Measurements from ENCODE around the gene ZBTB16. TPM values are rescaled to one million over a fixed set of nuclear protein-coding genes. Genes with fewer than 3 reads are reported as not detected.
A peak's percentile ranks its signal among the peaks of the same experiment; 100 is the strongest.

Gene ZBTB16
- total and polyA plus RNA-seq, 8 donors, result 7.9 to 318 (median 55.3) TPM

GRCh38 chr11:114208377-114208776 is 148.9 kb downstream of the ZBTB16 start:
- no peak for DNase-seq
- intact Hi-C loops (cut with DNase I; ENCODE audit: low total_unique reads), result loop anchor here (10.0 kb wide), 1 partner anchor 46 kb away; no protein-coding TSS in a partner anchor
- H3K36me3 ChIP-seq, result peaks cover 4 to 81% (median 71%) of the 10 kb centered on the region in 4 donors
- H3K4me1 ChIP-seq, result peaks cover 4 to 58% (median 32%) of the 10 kb centered on the region in 4 donors
- no peak overlapping the region for H3K4me3 ChIP-seq
- no peaks in the 10 kb centered on the region for H3K27me3 ChIP-seq
- no peaks in the 10 kb centered on the region for H3K9me3 ChIP-seq
- TF ChIP-seq POLR2AphosphoS5 (IDR thresholded peaks at IDR 0.05), result no peak
- TF ChIP-seq, protein P1, sequence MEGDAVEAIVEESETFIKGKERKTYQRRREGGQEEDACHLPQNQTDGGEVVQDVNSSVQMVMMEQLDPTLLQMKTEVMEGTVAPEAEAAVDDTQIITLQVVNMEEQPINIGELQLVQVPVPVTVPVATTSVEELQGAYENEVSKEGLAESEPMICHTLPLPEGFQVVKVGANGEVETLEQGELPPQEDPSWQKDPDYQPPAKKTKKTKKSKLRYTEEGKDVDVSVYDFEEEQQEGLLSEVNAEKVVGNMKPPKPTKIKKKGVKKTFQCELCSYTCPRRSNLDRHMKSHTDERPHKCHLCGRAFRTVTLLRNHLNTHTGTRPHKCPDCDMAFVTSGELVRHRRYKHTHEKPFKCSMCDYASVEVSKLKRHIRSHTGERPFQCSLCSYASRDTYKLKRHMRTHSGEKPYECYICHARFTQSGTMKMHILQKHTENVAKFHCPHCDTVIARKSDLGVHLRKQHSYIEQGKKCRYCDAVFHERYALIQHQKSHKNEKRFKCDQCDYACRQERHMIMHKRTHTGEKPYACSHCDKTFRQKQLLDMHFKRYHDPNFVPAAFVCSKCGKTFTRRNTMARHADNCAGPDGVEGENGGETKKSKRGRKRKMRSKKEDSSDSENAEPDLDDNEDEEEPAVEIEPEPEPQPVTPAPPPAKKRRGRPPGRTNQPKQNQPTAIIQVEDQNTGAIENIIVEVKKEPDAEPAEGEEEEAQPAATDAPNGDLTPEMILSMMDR (IDR thresholded peaks at IDR 0.05), result no peak
- TF ChIP-seq POLR2A (IDR thresholded peaks at IDR 0.05), result no peak
- TF ChIP-seq EP300 (IDR thresholded peaks at IDR 0.05), result no peak
- WGBS, 5 donors, result 69 to 89% (median 85%) methylated on average over 2 of the region's 2 CpGs
- H3K27ac ChIP-seq, result peak overlapping the region in 1 of 5 donors; percentile 7

DNA sequence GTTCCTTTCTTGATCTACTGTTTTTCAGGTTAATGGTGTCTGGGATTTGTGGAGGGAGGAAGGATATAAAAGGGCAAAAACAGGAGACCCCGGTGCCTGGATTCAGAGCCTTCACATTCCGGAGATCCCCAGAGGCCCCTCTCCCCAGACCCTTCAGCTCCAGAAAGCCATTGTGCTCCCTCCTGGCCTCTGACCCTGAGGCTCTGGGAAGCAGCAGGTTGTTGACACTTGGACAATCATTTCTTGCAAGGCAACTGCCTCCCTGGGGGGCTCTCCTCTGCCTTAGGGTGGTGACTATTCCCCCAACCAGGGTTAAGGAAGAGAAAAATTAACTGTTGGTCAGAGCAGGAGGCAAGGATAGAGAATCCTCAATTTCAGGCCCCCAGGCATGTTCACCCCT is 149.8 kb downstream of the ZBTB16 start:
- Histone ChIP-seq H3K27ac (no peak overlapping the region), H3K27me3 (no peaks in the 10 kb centered on the region), H3K9me3 (no peaks in the 10 kb centered on the region), H3K4me1 (peaks cover 4 to 63% (median 32%) of the 10 kb centered on the region in 4 donors), H3K36me3 (peaks cover 4 to 78% (median 65%) of the 10 kb centered on the region in 4 donors), H3K4me3 (no peak overlapping the region)
- TF ChIP-seq EP300 (IDR thresholded peaks at IDR 0.05) (no peak), POLR2A (IDR thresholded peaks at IDR 0.05) (no peak), POLR2AphosphoS5 (IDR thresholded peaks at IDR 0.05) (no peak)
- TF ChIP-seq, protein P1 (IDR thresholded peaks at IDR 0.05), result no peak
- intact Hi-C loops (cut with DNase I; ENCODE audit: low total_unique reads), result loop anchor here (10.0 kb wide), 1 partner anchor 45 kb away; no protein-coding TSS in a partner anchor
- 71 to 85% (median 73%) methylated on average over 2 of the region's 2 CpGs for WGBS, 5 donors
- DNase-seq, result no peak

- H3K27me3 ChIP-seq, result no peaks in the 10 kb centered on the region
- DNase-seq, result peak in 1 of 2 donors; percentile 71
- TF ChIP-seq POLR2AphosphoS5 (IDR thresholded peaks at IDR 0.05) (no peak), POLR2A (IDR thresholded peaks at IDR 0.05) (no peak), EP300 (IDR thresholded peaks at IDR 0.05) (no peak)
- TF ChIP-seq, protein P1 (IDR thresholded peaks at IDR 0.05), result no peak
- H3K4me3 ChIP-seq, result no peak overlapping the region
- intact Hi-C loops (cut with DNase I; ENCODE audit: low total_unique reads), result loop anchor here (10.0 kb wide), 1 partner anchor 45 kb away; no protein-coding TSS in a partner anchor
- H3K9me3 ChIP-seq, result no peaks in the 10 kb centered on the region
- H3K4me1 ChIP-seq, result peaks cover 4 to 62% (median 32%) of the 10 kb centered on the region in 4 donors
- no peak overlapping the region for H3K27ac ChIP-seq
- peaks cover 0 to 73% (median 59%) of the 10 kb centered on the region in 4 donors for H3K36me3 ChIP-seq
- 29 to 68% (median 35%) methylated on average over 9 of the region's 9 CpGs for WGBS, 5 donors
Measured at GRCh38 chr11:114209904-114210303, 150.4 kb downstream of the ZBTB16 start.

- H3K9me3 ChIP-seq, result no peaks in the 10 kb centered on the region
- no peak for TF ChIP-seq POLR2A (IDR thresholded peaks at IDR 0.05)
- no peak for TF ChIP-seq EP300 (IDR thresholded peaks at IDR 0.05)
- TF ChIP-seq, protein P1 (IDR thresholded peaks at IDR 0.05), result no peak
- TF ChIP-seq POLR2AphosphoS5 (IDR thresholded peaks at IDR 0.05), result no peak
- no peaks in the 10 kb centered on the region for H3K27me3 ChIP-seq
- H3K4me3 ChIP-seq, result no peak overlapping the region
- 70 to 85% (median 82%) methylated on average over 20 of the region's 20 CpGs for WGBS, 5 donors
- H3K36me3 ChIP-seq, result peaks cover 0 to 61% (median 56%) of the 10 kb centered on the region in 4 donors
- H3K4me1 ChIP-seq, result peaks cover 16 to 62% (median 42%) of the 10 kb centered on the region in 4 donors
- intact Hi-C loops (cut with DNase I; ENCODE audit: low total_unique reads), result no loop called here
- no peak overlapping the region for H3K27ac ChIP-seq
- DNase-seq, result peak in 1 of 2 donors; percentile 39
Measured at GRCh38 chr11:114211444-114212121, 152.1 kb downstream of the ZBTB16 start.

Measured in stomach (tissue), 9 donors.